GM19023 (cell line): ENCODE measurements around the gene RPS6KL1.

Experiments used
- ATAC-seq: cut with Tn5 transposase; IDR thresholded peaks from one replicate; pipeline ENCODE4 v1.9.1; 2021; ENCODE audit warnings: mild to moderate bottlenecking, moderate library complexity; ENCODE audit not compliant: unreplicated experiment

RPS6KL1 gene

DNA sequence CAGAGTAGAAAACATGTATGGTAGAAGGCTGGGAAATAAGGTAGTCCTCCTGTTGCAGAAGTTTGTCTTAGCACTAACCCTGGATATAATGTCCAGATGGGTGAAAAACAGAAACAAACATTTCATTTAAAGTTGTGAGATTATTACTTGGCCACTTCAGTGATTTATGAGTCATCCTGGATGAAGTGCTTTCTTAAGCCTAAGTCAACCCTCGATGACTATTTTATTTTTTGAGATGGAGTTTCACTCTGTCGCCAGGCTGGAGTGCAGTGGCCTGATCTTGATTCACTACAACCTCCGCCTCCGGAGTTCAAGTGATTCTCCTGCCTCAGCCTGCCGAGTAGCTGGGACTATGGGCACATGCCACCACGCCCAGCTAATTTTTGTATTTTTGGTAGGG lies 31.2 kb downstream of the RPS6KL1 start:
- no peak for ATAC-seq

- ATAC-seq = no peak
These were observed 32.8 kb downstream of the RPS6KL1 start for GRCh38 chr14:74890262-74890661.

GRCh38 chr14:74888164-74889158 lies 34.6 kb downstream of the RPS6KL1 start:
- ATAC-seq = no peak

GRCh38 chr14:74886001-74886400 lies 37.1 kb downstream of the RPS6KL1 start:
- no peak for ATAC-seq

- ATAC-seq = peak; percentile 41
These were observed 40.7 kb downstream of the RPS6KL1 start for GRCh38 chr14:74882103-74882920.

GRCh38 chr14:74881431-74882102 lies 41.5 kb downstream of the RPS6KL1 start, which contains the start of gene DLST:
DLST (plus strand) TSS chr14:74881916; CDS start chr14:74881954, 38 bp downstream.
- peak; percentile 89 for ATAC-seq

GRCh38 chr14:74879427-74880182 lies 43.5 kb downstream of the RPS6KL1 start:
- no peak for ATAC-seq

DNA sequence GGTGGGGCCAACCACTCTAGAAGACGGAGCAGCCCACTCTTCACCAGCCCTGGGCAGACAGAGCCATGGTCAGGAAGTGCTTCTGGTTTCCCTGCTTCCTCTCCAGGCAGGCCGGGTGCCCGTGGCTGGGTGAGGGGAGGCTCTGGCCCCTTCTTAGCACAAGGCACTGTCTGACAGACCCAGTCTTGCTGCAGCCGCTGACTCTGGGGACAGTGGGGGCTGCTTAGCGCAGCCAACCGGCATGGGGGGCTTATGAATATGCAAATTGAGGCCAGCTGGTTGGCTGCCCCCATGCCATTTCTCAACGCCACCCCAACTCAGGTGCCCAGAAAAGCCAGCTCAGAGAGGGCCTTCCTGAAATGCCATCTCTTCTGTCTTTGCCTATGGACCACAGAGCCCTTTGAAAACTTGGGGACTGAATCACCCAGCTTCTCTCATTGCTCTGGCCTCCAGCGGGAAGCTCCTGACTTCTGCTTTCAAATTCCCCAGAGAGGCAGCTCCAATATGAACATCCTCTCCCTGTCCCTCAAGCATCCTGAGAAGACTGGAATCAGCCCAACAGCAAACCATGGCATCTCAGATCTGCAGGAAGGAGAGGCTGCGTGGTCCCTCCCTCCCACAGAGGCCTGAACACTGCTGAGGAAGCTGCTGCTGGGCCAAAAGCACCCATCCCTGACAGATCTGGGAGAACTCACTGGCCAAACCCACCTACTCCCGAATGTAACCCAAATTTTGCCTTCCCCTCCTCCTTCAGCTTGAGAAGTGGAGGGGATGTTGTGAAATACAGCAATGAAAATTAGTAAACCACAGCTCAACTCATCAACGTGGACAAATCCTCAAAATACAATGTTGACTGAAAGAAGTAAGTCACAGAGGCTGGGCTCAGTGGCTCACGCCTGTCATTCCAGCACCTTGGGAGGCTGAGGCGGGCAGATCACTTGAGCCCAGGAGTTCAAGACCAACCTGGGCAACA lies 46.8 kb downstream of the RPS6KL1 start, which contains the start of gene PROX2:
TSS of gene PROX2 (minus strand) at position 205 of the 973 bp plus-strand sequence. CDS start 12,311 bp downstream, outside the sequence.
- no peak for ATAC-seq

GRCh38 chr14:74875204-74875603 lies 47.9 kb downstream of the RPS6KL1 start:
- ATAC-seq = no peak

GRCh38 chr14:74871819-74872218 lies 51.2 kb downstream of the RPS6KL1 start:
- ATAC-seq = no peak

DNA sequence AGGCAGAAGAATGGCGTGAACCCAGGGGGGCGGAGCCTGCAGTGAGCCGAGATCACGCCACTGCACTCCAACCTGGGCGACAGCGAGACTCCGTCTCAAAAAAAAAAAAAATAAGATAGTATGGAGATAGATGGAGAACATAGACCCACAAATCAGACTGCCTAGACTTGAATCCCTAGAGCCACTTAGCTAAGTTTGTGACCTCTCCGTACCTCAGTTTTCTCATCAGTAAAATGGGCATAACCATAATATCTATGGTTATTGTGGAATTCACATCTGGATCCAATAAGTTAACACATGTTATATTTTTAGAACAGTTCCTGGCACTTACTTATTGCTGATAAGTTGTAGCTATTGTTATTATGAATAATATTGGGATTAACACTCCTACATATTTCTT lies 54.3 kb downstream of the RPS6KL1 start:
- ATAC-seq = no peak

GRCh38 chr14:74867673-74868072 lies 55.4 kb downstream of the RPS6KL1 start:
- ATAC-seq = no peak

GRCh38 chr14:74866708-74867389 lies 56.2 kb downstream of the RPS6KL1 start:
- no peak for ATAC-seq

DNA sequence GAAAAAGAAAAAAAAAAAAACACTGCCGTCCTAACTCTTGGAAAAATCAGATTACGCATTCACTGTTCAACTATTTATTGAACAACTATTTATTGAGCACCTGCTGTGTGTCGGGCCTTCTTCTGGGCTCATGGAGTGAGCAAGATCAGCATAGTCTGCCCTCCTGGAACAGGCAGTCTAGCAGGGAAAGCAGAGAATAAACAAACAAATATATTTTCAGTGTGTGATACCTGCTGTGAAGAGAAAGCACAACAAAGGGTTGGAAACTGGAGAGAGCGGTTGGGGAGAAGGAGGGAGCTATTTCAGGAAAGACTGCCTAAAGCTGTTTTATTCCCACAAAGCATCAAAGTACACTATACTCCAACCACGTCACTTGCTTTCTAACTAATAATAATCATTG lies 57.9 kb downstream of the RPS6KL1 start:
- no peak for ATAC-seq

- ATAC-seq = no peak
These were observed 58.9 kb downstream of the RPS6KL1 start for GRCh38 chr14:74864198-74864597.

GRCh38 chr14:74863274-74863673 lies 59.8 kb downstream of the RPS6KL1 start:
- ATAC-seq = no peak

DNA sequence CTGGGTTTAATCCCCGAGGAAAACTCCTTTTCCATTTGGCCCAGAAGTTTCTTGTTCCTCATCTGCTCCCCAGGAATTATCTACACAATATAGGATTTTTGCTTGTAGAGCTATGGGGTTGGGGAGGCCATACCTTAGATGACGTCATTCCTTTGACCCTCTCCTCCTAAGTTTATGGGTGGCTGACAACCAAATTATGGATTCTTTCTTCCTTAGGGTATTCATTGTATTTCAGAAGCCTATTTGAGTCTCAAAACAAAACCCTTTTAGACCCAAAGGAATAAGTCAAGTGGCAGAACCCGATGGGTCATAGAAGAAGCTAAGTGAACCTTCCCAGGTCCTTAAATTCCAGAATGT lies 61.3 kb downstream of the RPS6KL1 start:
- no peak for ATAC-seq

GRCh38 chr14:74860899-74861733 lies 61.9 kb downstream of the RPS6KL1 start:
- ATAC-seq = peak; percentile 55
